Kidney capillary endothelial cell (primary cell): Measurements from ENCODE around the gene IPCEF1.
A peak's percentile ranks its signal among the peaks of the same experiment; 100 is the strongest.
"Not testable (repeated sequence)": the region's sequence is repeated elsewhere in the genome, so short reads cannot be mapped to it uniquely, and the experiment has no call there.

ENCODE experiments used
- DNase-seq: peaks from one replicate; pipeline ENCODE4 v3.0.0-alpha.2; 2018; ENCODE audit warnings: low spot score

The IPCEF1 gene

GRCh38 chr6:154219250-154219649, 137.4 kb downstream of the IPCEF1 start:
- no peak for DNase-seq

- DNase-seq, result no peak
Measured at GRCh38 chr6:154218787-154219186, 137.8 kb downstream of the IPCEF1 start.

- no peak for DNase-seq
Measured at GRCh38 chr6:154218301-154218700, 138.3 kb downstream of the IPCEF1 start.

- DNase-seq, result no peak
Measured at GRCh38 chr6:154213782-154214181, 142.8 kb downstream of the IPCEF1 start.

- DNase-seq, result no peak
Measured at GRCh38 chr6:154210678-154211077, 145.9 kb downstream of the IPCEF1 start.

GRCh38 chr6:154209555-154209954, 147.0 kb downstream of the IPCEF1 start:
- DNase-seq, result no peak

- DNase-seq, result no peak
Measured at GRCh38 chr6:154206996-154207395, 149.6 kb downstream of the IPCEF1 start.

GRCh38 chr6:154206141-154206540, 150.5 kb downstream of the IPCEF1 start:
- no peak for DNase-seq

- no peak for DNase-seq
Measured at GRCh38 chr6:154202958-154203357, 153.6 kb downstream of the IPCEF1 start.

GRCh38 chr6:154202339-154202738, 154.3 kb downstream of the IPCEF1 start:
- peak; percentile 7 for DNase-seq

- not testable (repeated sequence) for DNase-seq
Measured at GRCh38 chr6:154201688-154202087, 154.9 kb downstream of the IPCEF1 start.

- peak; percentile 27 for DNase-seq
Measured at GRCh38 chr6:154197196-154197860, 159.3 kb downstream of the IPCEF1 start.

- no peak for DNase-seq
Measured at GRCh38 chr6:154196333-154196885, 160.2 kb downstream of the IPCEF1 start.

- DNase-seq, result no peak
Measured at GRCh38 chr6:154187714-154188113, 168.9 kb downstream of the IPCEF1 start.

GRCh38 chr6:154187203-154187602, 169.4 kb downstream of the IPCEF1 start:
- DNase-seq, result no peak

- no peak for DNase-seq
Measured at GRCh38 chr6:154179434-154179833, 177.2 kb downstream of the IPCEF1 start.

GRCh38 chr6:154172393-154172792, 184.2 kb downstream of the IPCEF1 start:
- not testable (repeated sequence) for DNase-seq

GRCh38 chr6:154170106-154170505, 186.5 kb downstream of the IPCEF1 start:
- no peak for DNase-seq

- no peak for DNase-seq
Measured at GRCh38 chr6:154169193-154169847, 187.3 kb downstream of the IPCEF1 start.

- DNase-seq, result no peak
Measured at GRCh38 chr6:154167126-154167525, 189.5 kb downstream of the IPCEF1 start.

GRCh38 chr6:154166140-154166539, 190.5 kb downstream of the IPCEF1 start:
- DNase-seq, result no peak

GRCh38 chr6:154165478-154165877, 191.1 kb downstream of the IPCEF1 start:
- no peak for DNase-seq

GRCh38 chr6:154164397-154164796, 192.2 kb downstream of the IPCEF1 start:
- no peak for DNase-seq

- DNase-seq, result no peak
Measured at GRCh38 chr6:154161689-154162088, 194.9 kb downstream of the IPCEF1 start.
